Stimulated activated CD8-positive, alpha-beta memory T cell treated with anti-CD3 and anti-CD28 coated beads, Interleukin-2, amount 100 ng/mL, for 48 hours (primary cell): ENCODE measurements around the gene FAM72B.
"Not testable (repeated sequence)": the region's sequence is repeated elsewhere in the genome, so short reads cannot be mapped to it uniquely, and the experiment has no call there.

Source experiments
- DNase-seq, 2 donors: peaks; one replicate each; pipeline ENCODE4 v3.0.0-alpha.2; 2020; ENCODE audit warnings: low read depth in 2 of 2

FAM72B gene

GRCh38 chr1:121184290-121185127, at the start of gene FAM72B, which contains the start of gene SRGAP2C:
Gene FAM72B, minus strand, starts transcription at chr1:121184340. Its CDS starts 851 bp downstream, at chr1:121183489.
Gene SRGAP2C, plus strand, starts transcription at chr1:121184975. Its CDS starts 2,472 bp downstream, at chr1:121187447.
- DNase-seq = peak; percentile 67 to 76

DNA sequence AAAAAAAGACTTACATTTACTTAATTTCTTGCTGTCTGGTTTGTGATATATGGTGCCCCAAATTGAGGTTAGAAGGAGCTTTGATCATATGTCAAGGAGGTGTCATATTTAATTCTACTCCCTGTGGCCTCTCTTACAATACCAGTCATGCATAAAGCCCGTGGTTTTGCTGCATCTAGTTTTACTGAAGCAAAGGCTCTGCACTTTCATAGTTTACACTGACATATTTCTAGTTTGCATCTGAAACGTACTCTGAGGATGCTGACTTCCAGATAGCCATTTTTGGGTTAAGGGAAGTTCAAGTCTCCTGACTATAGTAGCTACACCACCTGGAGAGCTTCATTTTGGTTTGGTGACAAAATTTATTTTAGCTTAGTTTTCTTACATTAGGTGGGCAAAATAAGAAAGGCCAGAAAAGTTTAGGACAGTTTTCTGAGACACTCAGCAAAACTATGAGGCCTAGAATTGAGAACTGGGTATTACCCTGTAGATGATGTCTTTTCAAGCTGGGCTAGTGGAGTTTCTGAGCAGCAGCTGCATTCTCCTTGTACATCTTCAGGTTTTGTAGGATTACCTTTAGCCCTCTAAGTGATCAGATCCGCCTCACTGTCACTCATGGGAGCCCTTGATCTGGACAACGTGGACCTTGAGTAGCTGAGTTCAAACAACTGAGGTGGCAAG, 48.4 kb upstream of the FAM72B start:
- DNase-seq = not testable (repeated sequence)

DNA sequence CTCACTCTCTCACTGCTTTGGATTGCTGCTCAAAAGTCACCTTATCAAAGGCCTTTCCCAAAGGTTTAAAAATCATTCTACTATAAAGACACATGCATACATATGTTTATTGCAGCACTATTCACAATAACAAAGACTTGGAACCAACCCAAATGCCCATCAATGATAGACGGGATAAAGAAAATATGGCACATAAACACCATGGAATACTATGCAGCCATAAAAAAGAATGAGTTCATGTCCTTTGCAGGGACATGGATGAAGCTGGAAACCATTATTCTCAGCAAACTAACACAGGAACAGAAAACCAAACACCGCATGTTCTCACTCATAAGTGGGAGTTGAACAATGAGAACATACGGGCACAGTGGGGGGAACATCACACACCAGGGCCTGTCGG, 46.5 kb upstream of the FAM72B start:
- DNase-seq = not testable (repeated sequence)

GRCh38 chr1:121227544-121228330, 43.6 kb upstream of the FAM72B start:
- not testable (repeated sequence) for DNase-seq

DNA sequence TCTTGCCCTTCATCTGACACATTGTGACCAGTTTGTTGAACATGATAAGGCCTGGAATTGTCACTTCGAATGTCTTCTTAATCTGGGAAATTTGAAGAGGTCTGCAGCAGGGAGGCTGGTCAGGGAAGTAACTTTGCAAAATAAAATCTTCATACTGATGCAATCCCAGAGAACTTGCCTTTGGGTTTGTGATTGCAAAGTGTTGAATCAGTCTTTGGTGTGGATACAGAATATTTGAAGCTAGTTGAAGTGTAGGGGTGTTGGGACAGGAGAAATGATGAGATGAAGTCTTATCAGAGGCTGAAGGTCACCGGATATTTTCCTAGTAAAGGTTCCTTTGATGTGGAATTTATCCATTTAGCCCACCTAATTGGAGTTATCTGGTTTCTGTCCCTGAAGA, 42.8 kb upstream of the FAM72B start:
- DNase-seq = not testable (repeated sequence)

GRCh38 chr1:121226295-121226904, 42.3 kb upstream of the FAM72B start:
- DNase-seq = not testable (repeated sequence)

DNA sequence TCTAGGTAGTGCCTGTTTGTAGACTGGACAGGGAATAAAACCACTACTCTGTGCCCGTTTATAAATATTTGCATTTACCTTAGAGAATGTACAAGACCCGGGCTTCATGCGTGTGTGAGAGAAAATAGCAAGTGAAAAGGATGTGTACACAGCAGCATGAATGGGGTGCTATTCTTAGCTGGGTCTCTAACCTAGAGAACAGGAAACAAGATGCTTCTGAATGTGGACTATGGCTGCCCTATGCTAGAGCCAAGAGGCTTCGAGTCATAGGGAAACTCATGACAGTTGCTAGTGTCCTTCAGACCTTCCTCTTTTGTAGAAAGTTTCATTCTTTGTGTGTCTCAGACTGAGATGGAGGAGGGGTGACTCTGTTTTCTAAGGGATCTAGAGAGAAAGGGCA, 40.6 kb upstream of the FAM72B start:
- DNase-seq = not testable (repeated sequence)

DNA sequence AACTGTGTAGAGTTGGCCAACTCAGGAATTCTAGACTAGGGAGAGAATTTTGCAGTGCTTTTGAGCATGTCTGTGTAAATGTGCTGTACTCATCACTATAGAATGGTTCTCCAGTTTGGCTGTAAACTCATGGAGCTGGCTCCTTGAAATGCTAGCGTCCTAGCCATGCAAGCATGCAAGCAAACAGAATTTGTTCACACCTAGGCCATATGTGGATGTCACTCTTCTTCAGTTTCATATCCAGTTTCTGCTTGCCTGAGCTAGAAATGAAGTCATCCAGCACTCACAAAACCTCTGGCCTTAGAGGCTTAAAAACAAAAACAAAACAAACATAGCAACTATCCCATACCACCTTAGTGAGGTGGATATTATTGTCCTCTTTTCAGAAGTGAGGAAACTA, 37.6 kb upstream of the FAM72B start:
- not testable (repeated sequence) for DNase-seq

DNA sequence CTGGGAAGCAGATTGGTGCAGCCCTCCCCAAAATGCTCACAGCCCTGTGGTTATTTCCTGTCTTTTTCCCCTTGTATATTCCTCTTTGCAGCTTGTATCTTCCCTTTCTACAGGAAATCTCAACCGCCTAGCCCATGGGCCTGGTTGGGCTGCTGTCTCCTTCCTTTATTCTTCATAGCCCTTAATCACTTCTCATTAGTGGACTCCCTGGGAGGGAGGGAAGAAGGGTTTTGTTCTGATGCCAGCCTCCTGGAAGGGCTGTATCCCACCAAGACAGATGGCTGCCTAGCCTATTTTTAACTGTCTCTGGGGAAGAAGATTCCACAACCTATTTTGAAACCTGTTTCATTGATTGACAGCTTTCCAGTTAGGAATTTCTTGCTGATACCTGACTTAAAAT, 32.5 kb upstream of the FAM72B start:
- DNase-seq = not testable (repeated sequence)

DNA sequence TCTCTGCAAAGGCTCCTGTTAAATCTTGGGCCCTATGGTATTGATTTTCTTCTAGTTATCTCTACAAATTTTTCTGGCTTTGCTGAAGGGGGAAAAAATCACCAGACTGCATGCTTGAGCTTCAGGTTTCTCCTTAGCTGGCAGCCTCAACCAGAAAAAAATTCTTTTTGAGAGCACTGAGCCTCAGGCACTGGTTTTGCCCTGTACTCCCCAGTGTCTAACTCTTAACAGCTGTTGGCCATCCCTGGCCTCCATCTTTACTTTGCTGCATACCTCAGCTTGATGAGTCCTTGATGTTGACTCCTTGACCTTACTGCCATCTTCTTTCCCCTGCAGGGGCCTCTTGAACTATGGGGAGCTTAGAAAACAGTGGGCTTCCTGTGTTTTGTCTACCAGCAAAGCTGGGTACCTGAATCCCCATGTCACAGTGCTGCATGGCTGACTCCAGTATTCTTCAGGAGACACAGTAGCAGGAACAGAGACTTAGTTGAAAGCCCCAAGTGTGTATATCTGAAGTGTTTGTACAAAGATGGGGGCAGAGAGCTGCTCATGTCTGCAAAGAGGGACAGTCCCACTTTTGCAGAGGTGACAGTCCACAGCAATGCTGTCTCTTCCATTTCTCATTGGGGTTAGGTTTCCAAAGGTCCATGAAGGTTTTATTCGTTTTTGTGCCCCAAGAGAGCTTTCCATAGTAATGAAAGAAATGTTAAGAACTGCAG, 31.7 kb upstream of the FAM72B start:
- not testable (repeated sequence) for DNase-seq

DNA sequence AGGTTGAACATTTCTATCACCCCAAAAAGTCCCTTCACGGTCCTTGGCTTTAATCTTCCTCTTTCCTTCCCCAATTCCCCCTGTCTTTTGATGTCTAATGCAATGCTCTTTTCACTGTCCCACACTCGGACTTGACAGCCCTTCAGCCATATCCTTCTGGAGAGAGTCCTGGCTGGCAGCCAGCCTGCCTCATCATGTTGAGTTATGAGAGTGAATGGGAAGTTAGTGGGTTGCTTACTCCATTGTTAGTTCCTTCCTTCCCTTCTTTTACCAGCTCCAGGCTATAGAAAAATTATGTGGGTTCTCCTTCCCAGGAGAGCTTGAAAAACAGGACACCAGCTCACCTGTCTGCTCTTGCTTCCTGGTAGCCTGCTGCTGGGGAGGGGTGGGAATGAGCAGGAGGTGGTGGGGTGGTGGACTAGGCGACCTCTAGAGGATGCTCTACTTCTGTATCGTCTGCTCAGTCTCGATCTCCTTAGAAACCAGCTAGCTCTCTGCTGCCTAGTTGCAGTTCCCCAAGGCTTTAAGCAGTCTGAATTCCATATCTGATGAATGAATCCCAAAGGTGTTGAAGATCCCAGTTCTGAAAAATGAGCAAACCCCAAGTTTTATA, 30.5 kb upstream of the FAM72B start:
- DNase-seq = not testable (repeated sequence)

- not testable (repeated sequence) for DNase-seq
These were observed 29.4 kb upstream of the FAM72B start for GRCh38 chr1:121213491-121213890.

- DNase-seq = not testable (repeated sequence)
These were observed 26.6 kb upstream of the FAM72B start for GRCh38 chr1:121210778-121211177.

DNA sequence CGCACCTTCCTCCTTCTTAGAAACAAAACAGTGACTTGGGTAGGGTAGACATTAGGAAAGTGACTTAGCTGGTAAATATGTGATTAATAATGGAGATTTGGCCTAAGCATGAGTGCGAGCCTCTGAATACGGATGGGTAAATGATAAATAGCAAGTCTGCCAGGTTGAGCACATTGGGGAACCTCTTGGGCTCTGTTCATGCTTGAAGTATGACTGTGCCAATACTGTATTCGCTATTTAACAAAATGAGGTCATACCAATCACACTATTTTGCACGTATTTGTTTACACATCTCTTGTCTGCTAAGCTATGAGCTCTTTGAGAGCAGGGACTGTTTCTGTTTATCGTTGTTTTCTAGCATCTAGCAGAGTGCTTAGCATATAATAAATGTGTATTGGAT, 24.2 kb upstream of the FAM72B start:
- not testable (repeated sequence) for DNase-seq

DNA sequence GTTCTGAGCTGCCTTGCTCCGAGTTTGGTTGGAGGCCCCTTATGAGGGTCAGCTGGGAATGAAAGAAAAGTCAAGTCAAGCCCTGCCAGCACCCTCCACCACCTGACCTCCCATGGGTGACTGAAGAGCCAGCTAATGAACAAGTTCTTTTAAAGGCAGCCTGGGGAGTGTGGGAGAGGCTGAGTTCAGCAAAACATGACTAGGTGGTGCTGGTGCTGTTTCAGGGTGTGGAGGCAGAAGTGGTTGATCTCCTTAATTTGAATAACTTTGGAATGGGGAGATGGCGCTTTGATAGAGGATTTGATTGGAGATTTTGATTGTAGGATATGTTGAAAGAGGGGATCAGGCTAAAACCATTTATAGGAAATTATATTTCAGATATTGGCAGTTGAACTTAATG, 23.2 kb upstream of the FAM72B start:
- not testable (repeated sequence) for DNase-seq

- DNase-seq = not testable (repeated sequence)
These were observed 21.9 kb upstream of the FAM72B start for GRCh38 chr1:121205786-121206711.

DNA sequence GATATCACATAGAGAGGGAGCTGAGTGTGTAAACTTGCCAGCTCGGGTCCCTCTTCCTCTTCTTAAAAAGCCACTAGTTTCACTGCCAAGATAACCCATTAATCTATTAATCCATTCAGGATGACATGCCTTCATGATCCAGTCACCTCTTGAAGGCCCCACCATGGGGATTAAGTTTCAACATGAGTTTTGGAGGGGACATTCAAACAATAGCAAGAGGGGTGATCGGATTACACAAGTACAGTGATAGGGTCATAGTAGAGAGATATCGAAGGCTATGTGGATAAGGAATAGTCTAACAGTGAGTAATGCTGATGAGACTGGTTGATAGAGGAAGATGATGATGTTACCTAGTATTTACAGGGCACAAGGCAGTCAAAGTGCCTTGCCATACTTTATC, 18.8 kb upstream of the FAM72B start:
- DNase-seq = not testable (repeated sequence)

DNA sequence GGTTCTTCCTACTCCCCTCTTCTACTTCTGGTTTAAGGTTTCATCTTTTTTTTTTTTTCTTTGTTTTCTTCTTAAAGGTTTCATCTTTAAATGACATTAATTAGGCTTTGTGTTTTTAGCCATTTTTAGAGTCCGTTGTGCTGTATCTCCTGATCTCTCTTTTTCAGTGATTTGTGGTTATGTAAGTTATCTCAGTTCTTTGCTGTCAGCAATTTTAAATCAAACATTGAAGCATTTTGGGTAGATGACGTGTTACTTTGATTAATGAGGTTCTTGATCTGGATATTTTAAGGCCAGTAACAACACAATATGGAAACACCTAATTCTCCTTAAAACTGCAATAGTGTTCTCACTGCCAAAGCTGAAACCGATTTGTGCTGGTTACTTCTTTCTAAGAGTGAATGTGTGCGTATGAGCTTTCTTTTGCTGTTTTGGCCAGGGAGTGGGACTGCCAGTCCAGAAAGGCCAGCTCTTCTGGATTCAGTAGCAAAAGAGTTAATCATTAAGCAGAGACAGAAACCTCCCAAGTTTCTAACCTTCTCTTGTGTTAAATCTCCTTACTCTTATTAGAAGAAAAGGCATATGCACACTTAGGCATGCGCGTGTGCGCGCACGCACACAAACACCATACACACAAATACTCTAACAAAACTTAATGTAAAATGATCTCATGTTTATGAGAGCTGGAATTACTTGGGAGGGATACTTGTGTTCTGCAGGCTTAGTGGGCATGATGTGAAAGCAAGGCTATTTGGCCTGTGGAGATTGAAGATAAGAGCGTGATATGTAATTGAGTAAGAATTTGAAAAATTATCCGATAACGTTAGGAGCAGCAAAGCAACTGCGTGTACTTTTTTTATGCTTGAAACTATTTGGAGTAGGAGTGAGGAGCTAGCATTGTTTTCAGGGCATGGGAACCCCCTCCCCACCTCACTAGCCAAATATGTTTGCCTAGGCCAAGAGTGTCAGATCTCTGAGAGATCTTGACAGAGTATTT, 17.1 kb upstream of the FAM72B start:
- not testable (repeated sequence) for DNase-seq
